Endothelial cell of umbilical vein (primary cell): ENCODE data around the gene KRTAP3-2. TPM values are rescaled to one million over a fixed set of nuclear protein-coding genes. Genes with fewer than 3 reads are reported as not detected.

Experiments used
- BruUV-seq: library from RNA; stranded (reverse); fragments of 400-500 nt; replicated peaks from 2 replicates; lab custom pipeline; 2021; lab: Mats Ljungman, UMichigan
- CTCF ChIA-PET: fragments of 300-600, 350-600 bp; sonication (Branson Sonifier 250); formaldehyde crosslinking; loops from one replicate; lab custom pipeline; 2021; ENCODE audit warnings: antibody characterized with exemption, inconsistent platforms; lab: Charles Lee
- POLR2A ChIA-PET: fragments of 300-600, 350-600 bp; sonication (Branson Sonifier 250); formaldehyde crosslinking; loops from one replicate; lab custom pipeline; 2021; ENCODE audit warnings: antibody characterized with exemption, inconsistent platforms; lab: Charles Lee
- DNase-seq: peaks from one replicate; pipeline ENCODE4 v3.0.0-alpha.2; 2011; ENCODE audit warnings: low read depth, low spot score
- FAIRE-seq: peaks from 2 replicates; lab custom pipeline; 2011; peaks lifted over from hg19 to GRCh38; lab: Jason Lieb, UNC
- H2AFZ ChIP-seq: 2 replicates; pipeline ENCODE4 v1.6.0; 2012; ENCODE audit warnings: low read depth, low read length, control low read depth, inconsistent platforms
- H3K27ac ChIP-seq: 2 replicates; pipeline ENCODE4 v1.5.1; 2011; ENCODE audit warnings: low read depth, mild to moderate bottlenecking, control low read depth, low read length, moderate library complexity; ENCODE audit not compliant: insufficient read depth
- H3K27me3 ChIP-seq, 2 experiments: 2 replicates each; pipeline versions ENCODE4 v1.6.0 to v1.6.1; 2011; ENCODE audit warnings: low read length in 2 of 2, mixed read lengths in 1 of 2; ENCODE audit not compliant: control insufficient read depth in 2 of 2, insufficient read depth in 2 of 2
- H3K36me3 ChIP-seq, 2 experiments: 2 replicates in 1 of 2; 3 replicates in 1 of 2; pipeline ENCODE4 v1.5.1; 2011; ENCODE audit warnings: low read length in 2 of 2, mild to moderate bottlenecking in 1 of 2, moderate library complexity in 1 of 2; ENCODE audit not compliant: control insufficient read depth in 2 of 2, insufficient read depth in 2 of 2; ENCODE audit errors: extremely low read depth in 1 of 2
- H3K4me1 ChIP-seq: 3 replicates; pipeline ENCODE4 v1.5.1; 2011; ENCODE audit warnings: mild to moderate bottlenecking, low read length; ENCODE audit not compliant: control insufficient read depth, insufficient read depth; ENCODE audit errors: extremely low read depth
- H3K4me2 ChIP-seq: 2 replicates; pipeline ENCODE4 v1.6.1; 2011; ENCODE audit warnings: low read length, control low read depth, mixed read lengths; ENCODE audit not compliant: insufficient read depth
- H3K4me3 ChIP-seq, 3 experiments: fragments of 200-600 bp in 1 of 3; sonication (generic), shearing (Covaris generic) in 1 of 3; replicated peaks in 1 of 3; 2 replicates each; pipeline ENCODE4 v1.5.1; 2011 to 2016; ENCODE audit warnings: control low read depth in 3 of 3, low read length in 3 of 3, mild to moderate bottlenecking in 2 of 3, inconsistent platforms in 1 of 3, low read depth in 1 of 3, moderate library complexity in 1 of 3; ENCODE audit not compliant: insufficient read depth in 1 of 3
- H3K79me2 ChIP-seq: 2 replicates; pipeline ENCODE4 v1.6.0; 2012; ENCODE audit warnings: low read length, inconsistent platforms; ENCODE audit not compliant: control insufficient read depth, insufficient read depth
- H3K9ac ChIP-seq: replicated peaks from 2 replicates; pipeline ENCODE3; 2011; ENCODE audit warnings: low read length, control low read depth; ENCODE audit not compliant: insufficient read depth; ENCODE audit errors: extremely low read depth
- H3K9me1 ChIP-seq: replicated peaks from 3 replicates; pipeline ENCODE4 v1.6.0; 2011; ENCODE audit warnings: mild to moderate bottlenecking, low read length; ENCODE audit not compliant: control insufficient read depth, insufficient read depth; ENCODE audit errors: extremely low read depth
- H3K9me3 ChIP-seq: replicated peaks from 2 replicates; pipeline ENCODE4 v1.5.1; 2012; ENCODE audit warnings: low read length, inconsistent platforms; ENCODE audit not compliant: control insufficient read depth, insufficient read depth
- H4K20me1 ChIP-seq: replicated peaks from 2 replicates; pipeline ENCODE3; 2011; ENCODE audit warnings: mild to moderate bottlenecking, low read length; ENCODE audit not compliant: control insufficient read depth, insufficient read depth; ENCODE audit errors: extremely low read depth
- EZH2 ChIP-seq: IDR thresholded peaks from 2 replicates; pipeline ENCODE4 v1.6.1; 2012; ENCODE audit warnings: borderline replicate concordance, low read depth, mild to moderate bottlenecking, moderate library complexity, low read length, inconsistent platforms; ENCODE audit not compliant: severe bottlenecking
- FOS ChIP-seq: IDR thresholded peaks from 2 replicates; pipeline ENCODE4 v1.6.1; 2011; ENCODE audit warnings: mild to moderate bottlenecking, low read length, moderate library complexity, borderline replicate concordance; ENCODE audit not compliant: insufficient read depth
- GATA2 ChIP-seq: IDR thresholded peaks from 2 replicates; pipeline ENCODE4 v1.7.0; 2011; ENCODE audit warnings: low read depth, mild to moderate bottlenecking, moderate library complexity, mixed read lengths, low read length; ENCODE audit not compliant: insufficient read length, insufficient read depth
- JUN ChIP-seq: IDR thresholded peaks from 2 replicates; pipeline ENCODE4 v1.6.1; 2011; ENCODE audit warnings: borderline replicate concordance, low read depth; ENCODE audit not compliant: insufficient read length, insufficient read depth
- MYC ChIP-seq: IDR thresholded peaks from one replicate; pipeline ENCODE4 v1.6.1; 2011; ENCODE audit warnings: mild to moderate bottlenecking, low read depth, low read length
- POLR2A ChIP-seq: IDR thresholded peaks from 2 replicates; pipeline ENCODE4 v1.6.1; 2012; ENCODE audit warnings: low read depth, mild to moderate bottlenecking, control low read depth, low read length
- POLR2AphosphoS5 ChIP-seq: IDR thresholded peaks from 2 replicates; pipeline ENCODE4 v1.6.1; 2012; ENCODE audit warnings: low read depth, mild to moderate bottlenecking, control low read depth, low read length, moderate library complexity; ENCODE audit not compliant: insufficient read depth
- dilution Hi-C: fragments of 300-500 bp; cut with MboI; formaldehyde crosslinking; loops from one replicate; pipeline ENCODE4 v1.15.0; 2019; ENCODE audit warnings: low sequenced_read_pairs; ENCODE audit not compliant: extremely low pct_ligation_motif_present
- intact Hi-C: fragments of 100-400 bp; cut with micrococcal nuclease; formaldehyde crosslinking; loops from one replicate; pipeline ENCODE4 v1.10.0; 2022
- polyA plus RNA-seq, 4 experiments: library from polyadenylated mRNA; depleted of rRNA in 3 of 4; stranded (reverse) in 3 of 4; unstranded in 1 of 4; fragments of >200 nt; gene quantifications; 2 replicates each; pipeline versions ENCODE4 v1.2.1 to v1.2.3, GENCODE V29; 2011 to 2012; ENCODE audit warnings: missing spikeins in 1 of 4
- total RNA-seq: library from RNA; stranded (reverse); gene quantifications from 2 replicates; pipeline ENCODE4 v1.2.3, GENCODE V29; 2021
- TF ChIP-seq, protein P1 (sequence below), 2 donors: IDR thresholded peaks; 1 replicate in 1 of 2; 2 replicates in 1 of 2; pipeline ENCODE4 v1.5.1; 2011; ENCODE audit warnings: low read length in 2 of 2, mild to moderate bottlenecking in 2 of 2, moderate library complexity in 2 of 2, control low read depth in 1 of 2, inconsistent platforms in 1 of 2, low read depth in 1 of 2; ENCODE audit not compliant: insufficient read depth in 1 of 2; ENCODE audit errors: extremely low read depth in 1 of 2
- TF ChIP-seq, protein P2 (sequence below): IDR thresholded peaks from 2 replicates; pipeline ENCODE4 v1.6.1; 2011; ENCODE audit not compliant: insufficient read depth, insufficient read length

Gene KRTAP3-2
- total and polyA plus RNA-seq, 2 donors (not counting 3 experiments of a cell fraction or from before 2014, with no cell fraction given), result not detected

DNA sequence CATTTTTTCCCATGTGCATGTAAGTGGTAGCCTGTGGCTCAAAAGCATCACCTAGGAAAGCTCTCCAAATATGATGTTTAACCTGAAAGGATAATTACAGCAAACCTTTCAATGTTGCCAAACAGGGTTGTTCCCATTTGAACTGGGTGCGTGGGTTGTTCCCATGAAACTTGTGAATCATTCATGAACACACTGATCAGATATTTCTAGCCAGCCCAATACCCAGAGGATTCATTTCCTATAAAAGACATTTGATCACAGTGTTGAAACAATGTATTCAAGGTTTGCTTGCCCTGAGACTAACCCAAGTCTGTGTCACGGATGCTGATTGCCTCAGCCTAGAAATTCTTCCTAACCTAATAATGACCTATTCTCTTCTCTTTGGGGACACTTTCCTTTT lies 45.8 kb downstream of the KRTAP3-2 start:
- dilution Hi-C loops, result no loop called here
- Histone ChIP-seq H3K9ac (no peak overlapping the region), H3K79me2 (no peaks in the 10 kb centered on the region), H2AFZ (no peak overlapping the region), H3K9me1 (no peaks in the 10 kb centered on the region), H4K20me1 (no peaks in the 10 kb centered on the region), H3K9me3 (no peaks in the 10 kb centered on the region), H3K27me3 (peaks cover 13 to 17% of the 10 kb centered on the region in 2 experiments), H3K4me2 (no peak overlapping the region), H3K4me1 (no peaks in the 10 kb centered on the region), H3K36me3 (no peaks in the 10 kb centered on the region), H3K27ac (no peak overlapping the region), H3K4me3 (no peak overlapping the region)
- TF ChIP-seq, protein P1, sequence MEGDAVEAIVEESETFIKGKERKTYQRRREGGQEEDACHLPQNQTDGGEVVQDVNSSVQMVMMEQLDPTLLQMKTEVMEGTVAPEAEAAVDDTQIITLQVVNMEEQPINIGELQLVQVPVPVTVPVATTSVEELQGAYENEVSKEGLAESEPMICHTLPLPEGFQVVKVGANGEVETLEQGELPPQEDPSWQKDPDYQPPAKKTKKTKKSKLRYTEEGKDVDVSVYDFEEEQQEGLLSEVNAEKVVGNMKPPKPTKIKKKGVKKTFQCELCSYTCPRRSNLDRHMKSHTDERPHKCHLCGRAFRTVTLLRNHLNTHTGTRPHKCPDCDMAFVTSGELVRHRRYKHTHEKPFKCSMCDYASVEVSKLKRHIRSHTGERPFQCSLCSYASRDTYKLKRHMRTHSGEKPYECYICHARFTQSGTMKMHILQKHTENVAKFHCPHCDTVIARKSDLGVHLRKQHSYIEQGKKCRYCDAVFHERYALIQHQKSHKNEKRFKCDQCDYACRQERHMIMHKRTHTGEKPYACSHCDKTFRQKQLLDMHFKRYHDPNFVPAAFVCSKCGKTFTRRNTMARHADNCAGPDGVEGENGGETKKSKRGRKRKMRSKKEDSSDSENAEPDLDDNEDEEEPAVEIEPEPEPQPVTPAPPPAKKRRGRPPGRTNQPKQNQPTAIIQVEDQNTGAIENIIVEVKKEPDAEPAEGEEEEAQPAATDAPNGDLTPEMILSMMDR (IDR thresholded peaks at IDR 0.05; ENCODE audit: extremely low read depth in 1 of 2, insufficient read depth in 1 of 2, low read depth in 1 of 2, low read length in 2 of 2), result no peak
- TF ChIP-seq POLR2AphosphoS5 (no peak), FOS (no peak), MYC (no peak), EZH2 (no peak), GATA2 (no peak), POLR2A (no peak), JUN (no peak)
- TF ChIP-seq, protein P2, sequence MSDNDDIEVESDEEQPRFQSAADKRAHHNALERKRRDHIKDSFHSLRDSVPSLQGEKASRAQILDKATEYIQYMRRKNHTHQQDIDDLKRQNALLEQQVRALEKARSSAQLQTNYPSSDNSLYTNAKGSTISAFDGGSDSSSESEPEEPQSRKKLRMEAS, result no peak
- no peak for DNase-seq
- CTCF ChIA-PET, result no interaction called here
- POLR2A ChIA-PET, result no interaction called here
- intact Hi-C loops, result no loop called here
- no peak for FAIRE-seq
- no TSS peak for BruUV-seq
